ENCODE measurements around the gene SGCD. TPM values are rescaled to one million over a fixed set of nuclear protein-coding genes. Genes with fewer than 3 reads are reported as not detected.
A peak's percentile ranks its signal among the peaks of the same experiment; 100 is the strongest.

Gene SGCD
- total and polyA plus RNA-seq, 11 donors, result 17.4 to 150 (median 76.9) TPM

DNA sequence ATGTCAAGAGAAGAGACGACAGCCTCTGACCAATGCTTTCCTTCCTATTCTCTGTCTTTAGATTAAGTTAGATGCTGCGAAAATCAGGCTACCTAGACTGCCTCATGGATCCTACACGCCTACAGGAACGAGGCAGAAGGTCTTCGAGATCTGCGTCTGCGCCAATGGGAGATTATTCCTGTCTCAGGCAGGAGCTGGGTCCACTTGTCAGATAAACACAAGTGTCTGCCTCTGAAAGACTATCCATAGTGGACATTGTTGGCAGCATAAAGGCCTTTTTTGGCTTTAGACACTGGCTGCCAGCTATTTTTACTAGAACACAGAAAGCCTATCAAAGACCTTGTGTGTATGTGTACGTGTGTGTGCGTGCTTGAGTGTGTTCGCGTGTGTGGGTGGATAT is 432.2 kb downstream of the SGCD start:
- intact Hi-C loops (cut with DNase I), result loop anchor here in 2 of 10 donors (5.0 to 10.0 kb wide), 2 partner anchors 72 to 164 kb away; no protein-coding TSS in a partner anchor
- H3K36me3 ChIP-seq, result peaks cover 0 to 9% (median 0%) of the 10 kb centered on the region in 9 donors
- WGBS, 4 donors, result 50 to 64% (median 58%) methylated on average over 11 of the region's 11 CpGs
- no peak overlapping the region for H3K4me3 ChIP-seq
- TF ChIP-seq, protein P1, sequence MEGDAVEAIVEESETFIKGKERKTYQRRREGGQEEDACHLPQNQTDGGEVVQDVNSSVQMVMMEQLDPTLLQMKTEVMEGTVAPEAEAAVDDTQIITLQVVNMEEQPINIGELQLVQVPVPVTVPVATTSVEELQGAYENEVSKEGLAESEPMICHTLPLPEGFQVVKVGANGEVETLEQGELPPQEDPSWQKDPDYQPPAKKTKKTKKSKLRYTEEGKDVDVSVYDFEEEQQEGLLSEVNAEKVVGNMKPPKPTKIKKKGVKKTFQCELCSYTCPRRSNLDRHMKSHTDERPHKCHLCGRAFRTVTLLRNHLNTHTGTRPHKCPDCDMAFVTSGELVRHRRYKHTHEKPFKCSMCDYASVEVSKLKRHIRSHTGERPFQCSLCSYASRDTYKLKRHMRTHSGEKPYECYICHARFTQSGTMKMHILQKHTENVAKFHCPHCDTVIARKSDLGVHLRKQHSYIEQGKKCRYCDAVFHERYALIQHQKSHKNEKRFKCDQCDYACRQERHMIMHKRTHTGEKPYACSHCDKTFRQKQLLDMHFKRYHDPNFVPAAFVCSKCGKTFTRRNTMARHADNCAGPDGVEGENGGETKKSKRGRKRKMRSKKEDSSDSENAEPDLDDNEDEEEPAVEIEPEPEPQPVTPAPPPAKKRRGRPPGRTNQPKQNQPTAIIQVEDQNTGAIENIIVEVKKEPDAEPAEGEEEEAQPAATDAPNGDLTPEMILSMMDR (IDR thresholded peaks at IDR 0.05), result no peak
- TF ChIP-seq POLR2A (IDR thresholded peaks at IDR 0.05), result no peak
- peak overlapping the region; percentile 18 to 81 (median 56) for H3K27ac ChIP-seq
- H3K9me3 ChIP-seq, result no peaks in the 10 kb centered on the region
- peak; percentile 79 to 88 (median 81) for ATAC-seq
- no peaks in the 10 kb centered on the region for H3K27me3 ChIP-seq
- H3K4me1 ChIP-seq, result peaks cover 0 to 27% (median under 1%) of the 10 kb centered on the region in 12 donors
- peak in 4 of 5 donors; percentile 35 to 64 (median 48) for DNase-seq

DNA sequence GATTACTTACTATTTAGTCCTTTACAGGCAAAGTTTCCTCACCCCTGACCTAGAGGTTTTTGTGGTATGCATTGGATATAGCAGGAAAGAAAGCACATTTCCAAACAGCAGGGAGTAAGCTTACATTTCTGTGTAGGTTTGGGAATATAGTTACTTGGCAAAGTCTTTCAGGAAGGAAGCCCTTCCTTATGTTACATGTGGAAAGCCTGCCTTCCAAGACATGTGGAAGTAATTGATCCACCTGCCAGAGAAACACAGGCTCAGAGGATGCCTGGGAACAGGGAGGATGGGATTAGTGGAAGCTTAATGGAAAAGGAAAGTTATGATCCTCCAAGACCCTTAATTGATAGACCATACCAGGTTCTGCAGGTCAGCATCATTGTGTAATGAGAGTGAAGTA is 435.8 kb downstream of the SGCD start:
- H3K9me3 ChIP-seq, result no peaks in the 10 kb centered on the region
- TF ChIP-seq POLR2A (IDR thresholded peaks at IDR 0.05), result no peak
- TF ChIP-seq, protein P1 (IDR thresholded peaks at IDR 0.05), result no peak
- ATAC-seq (no peak), DNase-seq (no peak)
- peaks cover 0 to 9% (median 0%) of the 10 kb centered on the region in 9 donors for H3K36me3 ChIP-seq
- intact Hi-C loops (cut with DNase I), result no loop called here
- H3K4me1 ChIP-seq, result peaks cover 0 to 29% (median 2%) of the 10 kb centered on the region in 12 donors
- no peak overlapping the region for H3K27ac ChIP-seq
- no peak overlapping the region for H3K4me3 ChIP-seq
- no peaks in the 10 kb centered on the region for H3K27me3 ChIP-seq

DNA sequence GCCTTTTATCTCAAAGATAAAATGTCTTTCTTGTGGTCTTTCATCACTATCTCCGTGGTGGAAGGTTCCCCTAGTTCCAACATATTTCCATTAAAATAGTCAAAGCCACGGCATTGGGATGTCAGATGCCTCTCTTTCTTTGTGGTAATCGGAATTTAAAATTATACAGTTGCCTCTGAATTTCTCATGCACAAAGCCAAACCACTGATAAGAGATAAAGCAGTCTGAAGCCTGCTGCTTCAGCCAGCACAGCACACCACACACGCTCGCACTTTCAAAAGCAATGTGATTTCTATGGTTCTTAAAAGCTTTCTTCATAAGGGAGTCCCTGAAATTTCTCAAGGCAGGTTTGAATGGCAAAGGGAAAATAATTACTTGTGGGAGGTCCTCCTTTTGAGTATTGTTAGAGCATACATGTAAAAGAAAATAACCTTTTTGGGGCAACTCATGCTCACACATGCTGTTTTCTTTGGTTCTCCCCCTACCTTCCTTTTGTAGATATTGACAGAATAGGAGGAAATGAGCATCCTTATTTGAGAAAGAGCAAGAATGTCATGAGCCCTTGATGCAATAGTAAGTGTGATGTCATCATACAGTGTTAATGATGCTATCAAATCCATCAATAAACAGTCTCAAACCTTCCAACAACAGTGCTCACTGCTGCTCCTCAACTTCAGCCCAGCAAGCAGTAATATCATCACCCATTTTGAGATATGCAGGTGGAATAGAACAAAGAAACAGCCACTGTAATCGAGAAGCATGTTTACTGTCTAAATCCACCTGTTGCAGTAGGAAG is 437.4 kb downstream of the SGCD start:
- Histone ChIP-seq H3K27me3 (no peaks in the 10 kb centered on the region), H3K4me1 (peaks cover 0 to 23% (median 4%) of the 10 kb centered on the region in 12 donors), H3K27ac (peak overlapping the region in 2 of 12 donors; percentile 14 to 31), H3K9me3 (no peaks in the 10 kb centered on the region), H3K4me3 (no peak overlapping the region), H3K36me3 (peaks cover 0 to 2% (median 0%) of the 10 kb centered on the region in 9 donors)
- ATAC-seq (no peak), DNase-seq (no peak)
- intact Hi-C loops (cut with DNase I), result no loop called here
- WGBS, 4 donors, result 34 to 37% (median 36%) methylated on average over 6 of the region's 6 CpGs
- TF ChIP-seq POLR2A (IDR thresholded peaks at IDR 0.05), result no peak

DNA sequence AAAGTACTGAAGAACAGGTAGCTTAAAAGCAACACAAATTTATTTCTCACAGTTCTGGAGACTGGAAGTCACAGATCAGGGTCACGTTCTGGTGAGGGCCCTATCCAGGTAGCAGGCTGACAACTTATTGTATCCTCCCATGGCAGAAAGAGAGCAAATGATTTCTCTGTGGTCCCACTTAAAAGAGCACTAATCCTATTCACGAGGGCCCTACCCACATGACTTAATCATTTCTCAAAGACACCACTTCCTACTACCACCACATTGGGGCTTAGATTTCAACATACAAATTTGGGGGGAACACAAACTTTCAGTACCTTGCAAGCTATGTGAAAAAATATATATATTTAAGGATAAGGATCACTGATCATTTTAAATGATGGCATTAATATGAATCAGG is 447.3 kb downstream of the SGCD start:
- intact Hi-C loops (cut with DNase I), result no loop called here
- TF ChIP-seq, protein P1 (IDR thresholded peaks at IDR 0.05), result no peak
- no peak for TF ChIP-seq POLR2A (IDR thresholded peaks at IDR 0.05)
- no peak overlapping the region for H3K4me3 ChIP-seq
- H3K27ac ChIP-seq, result no peak overlapping the region
- H3K36me3 ChIP-seq, result no peaks in the 10 kb centered on the region
- H3K4me1 ChIP-seq, result peaks cover 0 to 13% (median 2%) of the 10 kb centered on the region in 12 donors
- no peak for DNase-seq
- WGBS, 4 donors, result 61 to 72% (median 67%) methylated on average over 2 of the region's 2 CpGs
- no peak for ATAC-seq
- no peaks in the 10 kb centered on the region for H3K9me3 ChIP-seq
- H3K27me3 ChIP-seq, result no peaks in the 10 kb centered on the region

Data from heart left ventricle (tissue), 16 donors.